Mucosa of gallbladder (tissue), 1 donor: ENCODE measurements around the gene XPA. TPM values are rescaled to one million over a fixed set of nuclear protein-coding genes. Genes with fewer than 3 reads are reported as not detected.
A peak's percentile ranks its signal among the peaks of the same experiment; 100 is the strongest.

Experiments
- DNase-seq: peaks from one replicate; pipeline ENCODE4 v3.0.0-alpha.2; 2020; ENCODE audit warnings: low spot score
- total RNA-seq: library from RNA; stranded (reverse); gene quantifications from one replicate; pipeline ENCODE4 v1.2.1, GENCODE V29; 2021
- donor health status: DM: no; HTN: no; CAD: no.

Gene XPA
- total RNA-seq, 1 donor from 2014 or later = 13.5 TPM

DNA sequence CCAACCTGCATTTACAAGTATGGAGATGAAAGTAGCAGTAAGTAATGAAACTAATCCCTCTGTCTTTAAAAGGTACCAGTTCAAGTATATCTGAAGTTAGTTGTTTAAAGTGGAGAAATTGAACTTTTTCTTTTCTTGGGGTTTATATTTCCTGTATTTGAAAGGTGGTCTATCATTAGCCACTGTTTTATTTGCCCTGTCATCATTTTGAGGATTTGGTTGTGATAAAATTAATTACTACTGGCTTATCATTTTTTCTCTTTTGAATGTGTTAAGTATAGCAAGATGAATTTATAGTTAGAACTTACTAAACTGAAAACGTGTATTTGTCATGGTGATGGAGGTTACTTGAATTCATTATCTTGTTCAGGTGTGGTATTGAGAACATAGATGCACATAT, 38.4 kb downstream of the XPA start:
- DNase-seq = no peak

DNA sequence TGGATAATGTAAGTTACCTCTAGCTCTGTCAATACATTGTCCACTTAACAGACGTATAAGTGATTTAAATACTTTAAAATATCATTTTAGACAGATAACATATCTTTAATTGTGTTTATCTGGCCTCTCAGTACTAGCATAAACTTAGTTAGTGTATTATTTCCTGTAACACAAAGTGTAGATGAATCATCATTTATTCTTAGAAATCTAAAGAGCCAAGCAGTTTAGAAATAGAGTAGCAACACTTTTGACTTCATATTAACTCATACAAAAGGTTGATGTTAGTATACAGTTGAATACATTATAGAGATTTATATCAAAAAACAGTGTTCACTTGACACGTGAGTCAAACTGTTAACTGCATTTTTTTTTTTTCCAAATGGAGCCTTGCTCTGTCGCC, 45.5 kb downstream of the XPA start:
- no peak for DNase-seq

DNA sequence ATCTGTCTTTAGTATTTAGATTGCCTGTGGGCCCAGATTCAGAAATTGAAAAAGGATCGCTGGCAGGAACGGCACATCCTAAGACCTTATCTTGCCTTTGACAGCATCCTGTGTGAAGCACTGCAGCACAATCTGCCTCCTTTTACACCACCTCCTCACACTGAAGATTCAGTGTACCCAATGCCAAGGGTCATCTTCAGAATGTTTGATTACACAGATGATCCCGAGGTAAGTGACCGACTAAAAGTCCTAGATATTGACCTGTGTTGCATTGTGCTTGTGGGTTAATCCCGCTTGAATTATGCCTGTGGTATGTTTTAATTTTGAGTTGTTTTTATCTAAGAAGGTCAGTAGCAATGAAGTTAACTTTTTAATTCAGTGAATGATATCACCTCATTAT, 49.1 kb downstream of the XPA start:
- no peak for DNase-seq

DNA sequence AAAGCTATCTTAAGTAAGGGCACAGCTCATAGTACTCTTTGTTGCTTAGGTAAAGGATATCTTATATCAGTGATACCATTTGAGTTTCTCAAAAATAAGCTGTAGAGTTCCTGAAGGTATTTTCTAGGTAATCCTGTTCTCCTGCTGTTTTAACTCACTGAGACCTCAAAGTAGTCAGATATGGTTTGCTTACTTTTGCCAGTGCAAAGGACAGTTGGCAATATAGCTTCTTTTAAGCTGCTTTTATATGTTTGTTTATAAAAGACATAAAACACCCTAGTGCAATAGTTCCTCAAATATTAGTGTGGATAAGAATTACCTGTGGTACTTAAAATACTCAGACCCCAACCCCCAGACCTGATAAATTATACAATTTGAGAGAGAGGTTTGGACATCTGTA, 51.4 kb downstream of the XPA start:
- DNase-seq = no peak

DNA sequence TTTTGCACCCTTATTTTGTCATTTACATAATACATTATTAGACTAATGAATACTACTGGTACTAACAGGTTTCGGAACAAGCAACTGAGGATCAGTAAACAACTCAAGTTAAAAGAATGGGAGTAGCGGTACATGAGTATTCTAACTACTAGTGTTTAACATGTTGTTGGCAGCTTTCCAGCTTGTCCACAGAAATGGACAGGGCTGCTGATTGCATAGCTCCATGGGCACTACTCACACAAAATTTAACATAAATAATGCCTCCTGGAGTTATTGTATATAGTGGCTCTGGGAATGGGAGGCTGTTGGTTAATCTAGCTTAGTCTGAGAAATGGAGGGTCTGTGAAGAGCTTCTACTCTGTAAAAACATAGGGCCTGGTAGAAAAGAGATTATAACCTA, 56.8 kb downstream of the XPA start:
- DNase-seq = no peak

DNA sequence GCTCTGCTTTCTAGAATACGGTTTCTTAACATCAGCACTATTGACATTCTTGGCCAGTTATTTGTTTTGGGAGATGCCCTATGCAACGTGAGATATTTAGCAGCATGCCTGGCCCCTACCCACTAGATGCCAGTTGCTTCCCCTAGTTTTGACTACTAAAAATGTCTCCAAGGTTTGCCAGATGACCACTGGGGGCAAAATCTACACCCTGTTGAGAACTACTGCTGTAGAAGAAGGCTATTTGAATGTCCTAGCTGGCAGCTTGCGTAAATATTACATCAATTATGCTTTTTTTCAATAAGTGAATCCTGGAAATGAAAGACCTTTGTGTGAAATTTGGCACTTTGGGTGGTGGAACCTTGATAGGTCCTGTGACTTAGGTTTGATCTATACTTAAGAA, 58.5 kb downstream of the XPA start:
- DNase-seq = no peak

DNA sequence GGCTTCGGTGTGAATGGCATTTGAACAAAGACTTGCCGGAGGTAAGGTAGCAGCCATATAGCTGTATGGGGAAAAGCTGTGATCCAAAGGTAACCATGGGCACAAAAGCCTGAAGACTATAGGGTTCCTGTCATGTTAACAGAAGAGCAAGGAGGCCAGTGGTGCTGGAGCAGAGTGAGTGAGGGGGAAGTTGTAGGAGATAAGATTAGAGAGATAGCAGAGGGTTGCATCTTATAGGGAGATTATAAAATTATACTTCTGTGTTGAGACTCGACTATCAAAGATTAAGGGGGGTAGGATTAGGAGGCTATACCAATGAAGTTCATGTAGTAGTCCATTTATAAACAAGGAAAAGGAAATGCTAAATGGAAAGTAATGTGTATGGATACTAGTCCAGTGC, 60.2 kb downstream of the XPA start:
- no peak for DNase-seq

DNA sequence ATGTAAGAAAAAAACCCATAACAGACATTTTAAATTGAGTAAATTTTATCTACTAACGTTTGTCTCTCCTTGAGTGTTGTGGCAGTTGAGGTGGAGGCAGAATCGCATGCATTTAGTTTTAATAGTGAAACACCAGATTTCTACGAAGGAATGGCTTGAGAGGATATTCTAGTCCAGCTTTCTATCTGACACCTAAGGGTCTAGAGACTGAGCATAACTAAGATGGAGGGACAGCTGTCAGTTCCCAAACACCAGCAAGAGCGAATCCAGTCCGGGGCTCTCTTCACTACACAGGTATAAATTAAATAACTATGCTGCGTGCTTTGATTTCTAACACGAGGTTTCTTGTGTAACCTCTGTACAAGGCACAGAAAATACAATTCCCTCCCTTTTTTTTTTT, 62.1 kb downstream of the XPA start:
- no peak for DNase-seq

DNA sequence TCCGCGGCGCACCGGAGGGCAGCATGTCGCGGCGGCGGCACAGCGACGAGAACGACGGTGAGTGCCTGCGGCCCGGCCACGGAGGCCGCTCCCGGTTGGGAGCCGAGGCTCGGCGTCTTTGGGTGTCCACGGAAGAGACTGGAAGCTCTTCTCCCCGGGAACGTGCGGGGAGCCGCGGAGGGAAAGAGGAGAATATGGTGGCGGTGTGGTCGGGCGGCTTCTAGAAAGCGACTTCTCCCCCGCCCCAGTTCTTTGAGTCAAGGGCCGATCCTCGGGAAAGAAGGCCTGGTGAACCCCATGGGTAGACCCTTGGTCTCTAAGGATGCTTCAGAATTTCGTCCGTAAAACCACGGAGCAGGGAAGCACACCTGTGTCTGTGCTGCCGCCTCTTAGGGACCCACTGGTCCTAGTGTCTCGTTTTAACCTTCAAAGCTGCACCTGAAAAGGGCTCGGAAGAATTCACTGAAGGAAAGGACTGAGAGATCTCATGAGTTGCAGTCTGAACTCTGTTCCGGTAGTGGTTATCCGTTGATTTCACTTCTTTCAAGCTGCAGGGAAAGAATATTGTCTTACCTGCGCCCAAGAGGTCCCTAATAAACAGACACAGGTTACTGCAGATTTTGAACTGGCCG, 63.2 kb downstream of the XPA start:
- no peak for DNase-seq

DNA sequence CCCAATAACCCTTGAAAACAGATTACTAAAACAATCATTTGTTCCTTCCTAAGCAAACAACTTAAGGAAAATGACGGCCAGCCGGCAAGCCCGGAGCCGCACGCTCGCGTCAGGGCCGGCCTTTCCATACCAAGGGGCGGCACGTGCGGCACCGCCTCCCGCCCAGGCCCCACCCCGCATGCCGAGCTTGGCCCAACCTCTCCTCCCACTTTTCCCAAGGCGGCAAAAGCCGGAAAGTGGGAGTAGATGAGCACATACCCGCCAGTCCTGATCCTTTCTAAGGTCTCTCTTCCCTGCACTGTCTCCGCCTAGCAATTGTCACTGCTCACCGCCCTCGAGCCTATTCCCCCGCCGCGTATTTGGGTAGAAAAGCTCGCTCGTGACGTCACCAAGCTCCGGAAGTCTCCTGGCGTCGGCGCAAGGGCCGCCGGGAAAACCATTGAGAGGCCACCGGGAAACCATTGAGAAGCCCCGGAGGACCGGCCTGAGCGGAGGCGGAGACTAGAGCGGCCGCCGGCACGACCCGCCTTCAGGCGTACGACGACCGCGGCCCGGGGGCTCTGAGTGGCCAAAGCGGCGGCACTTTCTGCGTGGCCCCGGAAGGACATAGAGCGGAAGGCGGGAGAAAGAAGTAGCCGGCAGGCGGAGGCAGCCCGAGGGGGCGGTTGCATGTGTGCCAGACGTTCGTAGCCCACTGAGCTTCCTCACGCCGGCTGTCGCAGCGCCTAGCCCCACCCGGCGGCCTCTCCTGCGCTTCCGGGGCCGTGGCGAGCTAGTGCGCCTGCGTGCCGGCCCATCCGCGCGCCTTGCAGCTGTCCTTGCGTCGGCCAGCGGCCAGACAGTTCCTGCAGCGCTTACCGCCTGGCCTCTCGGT, 63.9 kb downstream of the XPA start, which contains the start of the genes NCBP1 and TSTD2:
TSS of gene NCBP1 (plus strand) at position 837 of the 874 bp plus-strand sequence. CDS start 61 bp downstream, outside the sequence.
TSS of gene TSTD2 (minus strand) at position 384 of the 874 bp plus-strand sequence. CDS start 5,806 bp downstream, outside the sequence.
- peak; percentile 99 for DNase-seq

DNA sequence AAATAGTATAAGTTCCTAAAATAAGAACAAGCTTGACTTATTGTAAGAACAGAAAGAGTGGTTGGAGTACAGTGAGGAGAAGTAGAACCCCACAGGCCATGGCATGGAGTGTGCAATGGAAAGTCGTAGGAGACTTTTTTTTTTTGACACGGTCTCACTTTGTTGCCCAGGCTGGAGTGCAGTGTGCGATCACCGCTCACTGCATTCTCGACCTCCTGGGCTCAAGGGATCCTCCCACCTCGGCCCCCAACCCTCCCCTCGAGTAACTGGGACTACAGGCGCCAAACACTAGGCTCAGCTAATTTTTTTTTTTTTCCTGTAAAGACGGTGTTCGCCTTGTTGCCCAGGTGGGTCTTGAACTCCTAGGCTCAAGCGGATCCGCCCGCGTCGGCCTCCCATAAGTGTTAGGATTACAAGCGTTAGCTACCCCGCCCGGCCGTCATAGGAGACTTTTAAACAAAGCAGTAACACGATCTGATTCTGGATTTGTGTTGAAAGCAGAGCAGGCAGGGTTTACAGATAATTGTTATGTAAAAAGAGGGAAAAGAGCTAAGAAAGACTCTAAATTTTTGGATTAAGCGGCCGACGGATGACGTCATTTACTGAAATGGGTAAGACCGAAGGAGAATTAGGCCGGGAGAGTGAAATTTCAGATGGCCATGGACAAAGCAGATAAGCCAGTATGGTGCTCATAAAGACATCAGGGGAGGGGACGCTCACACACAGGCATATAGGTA, 64.7 kb downstream of the XPA start:
- DNase-seq = peak; percentile 46

DNA sequence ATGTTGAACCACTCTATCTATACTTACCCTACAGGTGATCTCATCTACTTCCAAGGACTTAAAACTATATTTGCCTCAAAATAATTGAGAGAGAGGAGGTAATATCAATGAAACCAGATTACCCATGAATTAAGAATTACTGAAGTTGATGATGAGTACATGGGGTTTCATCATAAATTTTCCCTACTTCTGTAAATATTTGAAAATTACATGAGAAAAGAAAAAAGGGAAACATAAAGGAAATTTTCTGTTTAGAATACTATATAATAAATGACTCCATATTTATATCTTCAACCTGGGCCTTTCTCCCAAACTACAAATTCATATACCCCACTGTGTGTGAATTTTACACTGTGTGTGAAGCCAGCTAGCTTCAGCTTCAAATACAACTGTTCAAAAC, 66.5 kb downstream of the XPA start:
- no peak for DNase-seq

DNA sequence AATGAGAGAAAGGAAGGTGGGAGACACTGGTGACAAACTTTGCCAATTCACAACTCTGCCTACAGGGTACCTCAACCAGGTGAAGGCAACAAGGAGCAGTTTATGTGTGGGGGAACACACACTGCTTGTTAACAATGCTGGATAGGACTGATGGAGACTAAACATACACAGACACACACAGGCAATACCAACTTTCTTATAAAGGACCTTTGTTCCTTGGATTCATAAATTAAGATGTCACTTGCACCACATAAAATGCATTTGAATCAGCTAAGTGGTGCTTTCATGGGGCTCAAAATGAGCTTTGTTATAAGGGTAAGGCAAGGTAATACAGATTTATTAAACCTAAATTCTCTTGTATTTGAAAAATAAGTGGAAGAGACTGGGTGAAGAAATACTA, 68.0 kb downstream of the XPA start:
- DNase-seq = no peak

DNA sequence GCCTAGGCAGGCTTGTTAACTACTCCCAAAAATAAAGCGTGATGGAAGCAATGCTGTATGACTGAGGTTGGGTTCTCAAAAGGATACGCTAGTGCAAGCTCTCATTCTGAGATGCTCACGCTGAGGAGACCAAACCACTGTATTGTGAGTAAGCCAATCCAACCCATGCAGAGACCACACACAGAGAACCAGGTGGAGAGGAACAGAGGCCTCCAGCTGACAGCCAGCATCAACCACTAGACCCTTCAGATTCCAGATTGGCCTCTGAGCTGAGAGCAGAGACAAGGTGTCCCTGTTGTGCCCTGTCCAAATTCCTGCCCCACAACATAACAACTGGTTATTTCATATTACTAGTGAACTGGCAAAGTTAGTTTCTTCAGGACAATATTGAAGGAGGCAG, 68.5 kb downstream of the XPA start:
- DNase-seq = no peak

DNA sequence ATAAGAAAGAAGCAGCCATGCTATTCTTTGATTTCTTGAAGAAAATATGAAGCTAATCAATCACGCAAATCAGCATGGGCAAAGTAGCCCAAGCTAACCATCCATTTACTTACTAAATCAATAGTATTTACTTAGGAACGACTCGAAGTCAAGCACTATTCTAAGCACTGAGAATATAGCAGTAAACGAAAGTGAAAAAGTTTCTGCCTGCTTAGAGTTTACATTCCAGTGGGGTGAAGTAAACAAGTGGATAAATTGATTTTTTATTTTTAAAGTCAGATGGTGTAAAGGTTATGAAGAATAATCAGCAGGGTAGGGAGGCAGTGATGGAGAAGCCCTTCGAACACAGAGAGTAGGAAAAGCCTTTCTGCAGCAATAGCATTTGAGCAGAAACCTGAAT, 69.5 kb downstream of the XPA start:
- DNase-seq = no peak

DNA sequence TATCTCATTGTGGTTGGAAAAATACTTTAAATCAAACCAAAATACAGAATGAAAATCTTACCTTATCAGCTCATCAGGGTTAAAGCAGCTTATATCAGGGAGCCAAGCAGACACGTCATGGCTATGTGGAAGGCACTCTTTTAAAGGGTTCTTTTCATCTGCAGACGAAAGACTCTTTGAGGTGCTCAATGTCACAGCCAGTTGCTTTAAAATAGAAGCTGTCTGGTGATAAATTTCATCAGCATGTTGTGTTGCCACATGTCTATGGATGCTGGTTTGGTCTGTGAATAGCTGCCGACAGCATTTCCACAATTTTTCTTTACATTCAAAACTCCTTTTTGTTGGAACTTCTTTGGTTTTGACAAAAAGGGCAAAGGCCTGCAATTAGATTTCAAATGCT, 71.5 kb downstream of the XPA start:
- DNase-seq = no peak

Other genes starting within 250 kb of the XPA start
- 11.4 TPM for gene TMOD1, start 195.7 kb downstream of the XPA start, total RNA-seq
- gene TSTD2, start 64.0 kb downstream of the XPA start, total RNA-seq = 21.6 TPM
- gene NCBP1, start 63.5 kb downstream of the XPA start, total RNA-seq = 23.9 TPM
- gene FOXE1, start 155.9 kb upstream of the XPA start, total RNA-seq = not detected
- gene TRMO, start 225.2 kb upstream of the XPA start, total RNA-seq = 11.5 TPM
- 0.14 TPM for gene HEMGN, start 240.8 kb upstream of the XPA start, total RNA-seq